Measurements from ENCODE around the gene ITGA8. TPM values are rescaled to one million over a fixed set of nuclear protein-coding genes. Genes with fewer than 3 reads are reported as not detected.

ITGA8 gene
- total and polyA plus RNA-seq, 2 donors, result 1.3 to 2.8 TPM

- WGBS, result 90% methylated on average over 2 of the region's 2 CpGs
Observed at GRCh38 chr10:15724683-15725082, 5.0 kb upstream of the ITGA8 start.

GRCh38 chr10:15723803-15724202 lies 4.1 kb upstream of the ITGA8 start:
- no peaks in the 10 kb centered on the region for H3K9me3 ChIP-seq (ENCODE audit: control insufficient read depth in 2 of 2, insufficient read depth in 1 of 2, low read length in 1 of 2)
- H3K4me3 ChIP-seq (ENCODE audit: low read length in 2 of 2), result no peak overlapping the region
- no peak for DNase-seq (ENCODE audit: low read depth in 6 of 9, low spot score in 9 of 9)
- WGBS, result 90% methylated on average over 4 of the region's 4 CpGs
- H3K36me3 ChIP-seq (ENCODE audit: control insufficient read depth in 2 of 2, insufficient read depth in 2 of 2, low read length in 1 of 2), result no peaks in the 10 kb centered on the region
- peaks cover 19 to 32% of the 10 kb centered on the region in 2 donors for H3K27me3 ChIP-seq (ENCODE audit: control insufficient read depth in 2 of 2, insufficient read depth in 1 of 2, low read length in 1 of 2)
- H3K4me1 ChIP-seq (ENCODE audit: control insufficient read depth in 2 of 2, insufficient read depth in 2 of 2, low read length in 2 of 2), result no peaks in the 10 kb centered on the region
- H3K27ac ChIP-seq (ENCODE audit: low read depth in 1 of 2, low read length in 1 of 2), result no peak overlapping the region

More at GRCh38 chr10:15724683-15725082, 5.0 kb upstream of the ITGA8 start:
- H3K4me1 ChIP-seq (ENCODE audit: control insufficient read depth in 2 of 2, insufficient read depth in 2 of 2, low read length in 2 of 2), result no peaks in the 10 kb centered on the region
- H3K27me3 ChIP-seq (ENCODE audit: control insufficient read depth in 2 of 2, insufficient read depth in 1 of 2, low read length in 1 of 2), result peaks cover 10 to 23% of the 10 kb centered on the region in 2 donors
- H3K9me3 ChIP-seq (ENCODE audit: control insufficient read depth in 2 of 2, insufficient read depth in 1 of 2, low read length in 1 of 2), result no peaks in the 10 kb centered on the region
- no peaks in the 10 kb centered on the region for H3K36me3 ChIP-seq (ENCODE audit: control insufficient read depth in 2 of 2, insufficient read depth in 2 of 2, low read length in 1 of 2)
- no peak for DNase-seq (ENCODE audit: low read depth in 6 of 9, low spot score in 9 of 9)
- no peak overlapping the region for H3K4me3 ChIP-seq (ENCODE audit: low read length in 2 of 2)
- no peak overlapping the region for H3K27ac ChIP-seq (ENCODE audit: low read depth in 1 of 2, low read length in 1 of 2)

GRCh38 chr10:15720635-15721287 lies 1.0 kb upstream of the ITGA8 start:
- WGBS, result 93% methylated on average over 13 of the region's 13 CpGs
- no peak overlapping the region for H3K27ac ChIP-seq (ENCODE audit: low read depth in 1 of 2, low read length in 1 of 2)
- H3K4me1 ChIP-seq (ENCODE audit: control insufficient read depth in 2 of 2, insufficient read depth in 2 of 2, low read length in 2 of 2), result no peaks in the 10 kb centered on the region
- DNase-seq (ENCODE audit: low read depth in 6 of 9, low spot score in 9 of 9), result no peak
- no peak overlapping the region for H3K4me3 ChIP-seq (ENCODE audit: low read length in 2 of 2)
- peaks cover 28 to 47% of the 10 kb centered on the region in 2 donors for H3K27me3 ChIP-seq (ENCODE audit: control insufficient read depth in 2 of 2, insufficient read depth in 1 of 2, low read length in 1 of 2)
- H3K36me3 ChIP-seq (ENCODE audit: control insufficient read depth in 2 of 2, insufficient read depth in 2 of 2, low read length in 1 of 2), result no peaks in the 10 kb centered on the region
- no peaks in the 10 kb centered on the region for H3K9me3 ChIP-seq (ENCODE audit: control insufficient read depth in 2 of 2, insufficient read depth in 1 of 2, low read length in 1 of 2)

- no peak overlapping the region for H3K27ac ChIP-seq (ENCODE audit: low read depth in 1 of 2, low read length in 1 of 2)
- H3K27me3 ChIP-seq (ENCODE audit: control insufficient read depth in 2 of 2, insufficient read depth in 1 of 2, low read length in 1 of 2), result peaks cover 28 to 47% of the 10 kb centered on the region in 2 donors
- no peak for DNase-seq (ENCODE audit: low read depth in 6 of 9, low spot score in 9 of 9)
- WGBS, result 3% methylated on average over 67 of the region's 67 CpGs
- H3K36me3 ChIP-seq (ENCODE audit: control insufficient read depth in 2 of 2, insufficient read depth in 2 of 2, low read length in 1 of 2), result no peaks in the 10 kb centered on the region
- H3K9me3 ChIP-seq (ENCODE audit: control insufficient read depth in 2 of 2, insufficient read depth in 1 of 2, low read length in 1 of 2), result no peaks in the 10 kb centered on the region
- H3K4me1 ChIP-seq (ENCODE audit: control insufficient read depth in 2 of 2, insufficient read depth in 2 of 2, low read length in 2 of 2), result no peaks in the 10 kb centered on the region
- no peak overlapping the region for H3K4me3 ChIP-seq (ENCODE audit: low read length in 2 of 2)
Observed at GRCh38 chr10:15719049-15719898, 448 bp downstream of the ITGA8 start.

GRCh38 chr10:15718694-15719048 lies 1.1 kb downstream of the ITGA8 start:
- Histone ChIP-seq H3K27me3 (ENCODE audit: control insufficient read depth in 2 of 2, insufficient read depth in 1 of 2, low read length in 1 of 2) (peaks cover 28 to 47% of the 10 kb centered on the region in 2 donors), H3K4me3 (ENCODE audit: low read length in 2 of 2) (no peak overlapping the region), H3K4me1 (ENCODE audit: control insufficient read depth in 2 of 2, insufficient read depth in 2 of 2, low read length in 2 of 2) (no peaks in the 10 kb centered on the region), H3K36me3 (ENCODE audit: control insufficient read depth in 2 of 2, insufficient read depth in 2 of 2, low read length in 1 of 2) (no peaks in the 10 kb centered on the region), H3K27ac (ENCODE audit: low read depth in 1 of 2, low read length in 1 of 2) (no peak overlapping the region), H3K9me3 (ENCODE audit: control insufficient read depth in 2 of 2, insufficient read depth in 1 of 2, low read length in 1 of 2) (no peaks in the 10 kb centered on the region)
- DNase-seq (ENCODE audit: low read depth in 6 of 9, low spot score in 9 of 9), result no peak
- WGBS, result 15% methylated on average over 17 of the region's 17 CpGs

GRCh38 chr10:15715619-15716227 lies 4.0 kb downstream of the ITGA8 start:
- Histone ChIP-seq H3K27ac (ENCODE audit: low read depth in 1 of 2, low read length in 1 of 2) (no peak overlapping the region), H3K4me3 (ENCODE audit: low read length in 2 of 2) (no peak overlapping the region), H3K27me3 (ENCODE audit: control insufficient read depth in 2 of 2, insufficient read depth in 1 of 2, low read length in 1 of 2) (peaks cover 25 to 35% of the 10 kb centered on the region in 2 donors), H3K9me3 (ENCODE audit: control insufficient read depth in 2 of 2, insufficient read depth in 1 of 2, low read length in 1 of 2) (no peaks in the 10 kb centered on the region), H3K36me3 (ENCODE audit: control insufficient read depth in 2 of 2, insufficient read depth in 2 of 2, low read length in 1 of 2) (no peaks in the 10 kb centered on the region), H3K4me1 (ENCODE audit: control insufficient read depth in 2 of 2, insufficient read depth in 2 of 2, low read length in 2 of 2) (no peaks in the 10 kb centered on the region)
- WGBS, result 71% methylated on average over 5 of the region's 5 CpGs
- no peak for DNase-seq (ENCODE audit: low read depth in 6 of 9, low spot score in 9 of 9)

GRCh38 chr10:15714847-15715246 lies 4.9 kb downstream of the ITGA8 start:
- Histone ChIP-seq H3K27ac (ENCODE audit: low read depth in 1 of 2, low read length in 1 of 2) (no peak overlapping the region), H3K4me1 (ENCODE audit: control insufficient read depth in 2 of 2, insufficient read depth in 2 of 2, low read length in 2 of 2) (no peaks in the 10 kb centered on the region), H3K9me3 (ENCODE audit: control insufficient read depth in 2 of 2, insufficient read depth in 1 of 2, low read length in 1 of 2) (no peaks in the 10 kb centered on the region), H3K4me3 (ENCODE audit: low read length in 2 of 2) (no peak overlapping the region), H3K27me3 (ENCODE audit: control insufficient read depth in 2 of 2, insufficient read depth in 1 of 2, low read length in 1 of 2) (peaks cover 19 to 26% of the 10 kb centered on the region in 2 donors), H3K36me3 (ENCODE audit: control insufficient read depth in 2 of 2, insufficient read depth in 2 of 2, low read length in 1 of 2) (no peaks in the 10 kb centered on the region)
- no peak for DNase-seq (ENCODE audit: low read depth in 6 of 9, low spot score in 9 of 9)
- 88% methylated on average over 5 of the region's 5 CpGs for WGBS

- Histone ChIP-seq H3K27me3 (ENCODE audit: control insufficient read depth in 2 of 2, insufficient read depth in 1 of 2, low read length in 1 of 2) (peaks cover 0 to 6% of the 10 kb centered on the region in 2 donors), H3K4me3 (ENCODE audit: low read length in 2 of 2) (no peak overlapping the region), H3K4me1 (ENCODE audit: control insufficient read depth in 2 of 2, insufficient read depth in 2 of 2, low read length in 2 of 2) (no peaks in the 10 kb centered on the region), H3K36me3 (ENCODE audit: control insufficient read depth in 2 of 2, insufficient read depth in 2 of 2, low read length in 1 of 2) (no peaks in the 10 kb centered on the region), H3K9me3 (ENCODE audit: control insufficient read depth in 2 of 2, insufficient read depth in 1 of 2, low read length in 1 of 2) (no peaks in the 10 kb centered on the region), H3K27ac (ENCODE audit: low read depth in 1 of 2, low read length in 1 of 2) (no peak overlapping the region)
- 25% methylated on average over 2 of the region's 2 CpGs for WGBS
- DNase-seq (ENCODE audit: low read depth in 6 of 9, low spot score in 9 of 9), result no peak
Observed at GRCh38 chr10:15712883-15713282, 6.8 kb downstream of the ITGA8 start.

- H3K27ac ChIP-seq (ENCODE audit: low read depth in 1 of 2, low read length in 1 of 2), result no peak overlapping the region
- no peaks in the 10 kb centered on the region for H3K36me3 ChIP-seq (ENCODE audit: control insufficient read depth in 2 of 2, insufficient read depth in 2 of 2, low read length in 1 of 2)
- no peaks in the 10 kb centered on the region for H3K27me3 ChIP-seq (ENCODE audit: control insufficient read depth in 2 of 2, insufficient read depth in 1 of 2, low read length in 1 of 2)
- no peak overlapping the region for H3K4me3 ChIP-seq (ENCODE audit: low read length in 2 of 2)
- H3K4me1 ChIP-seq (ENCODE audit: control insufficient read depth in 2 of 2, insufficient read depth in 2 of 2, low read length in 2 of 2), result no peaks in the 10 kb centered on the region
- 92% methylated on average over 5 of the region's 5 CpGs for WGBS
- no peak for DNase-seq (ENCODE audit: low read depth in 6 of 9, low spot score in 9 of 9)
- H3K9me3 ChIP-seq (ENCODE audit: control insufficient read depth in 2 of 2, insufficient read depth in 1 of 2, low read length in 1 of 2), result no peaks in the 10 kb centered on the region
Observed at GRCh38 chr10:15710455-15710854, 9.3 kb downstream of the ITGA8 start.

Measured in thymus (tissue), 11 donors.